ENCODE data around the gene DNAH12.
"Not testable (repeated sequence)": the region's sequence is repeated elsewhere in the genome, so short reads cannot be mapped to it uniquely, and the experiment has no call there.

The DNAH12 gene

DNA sequence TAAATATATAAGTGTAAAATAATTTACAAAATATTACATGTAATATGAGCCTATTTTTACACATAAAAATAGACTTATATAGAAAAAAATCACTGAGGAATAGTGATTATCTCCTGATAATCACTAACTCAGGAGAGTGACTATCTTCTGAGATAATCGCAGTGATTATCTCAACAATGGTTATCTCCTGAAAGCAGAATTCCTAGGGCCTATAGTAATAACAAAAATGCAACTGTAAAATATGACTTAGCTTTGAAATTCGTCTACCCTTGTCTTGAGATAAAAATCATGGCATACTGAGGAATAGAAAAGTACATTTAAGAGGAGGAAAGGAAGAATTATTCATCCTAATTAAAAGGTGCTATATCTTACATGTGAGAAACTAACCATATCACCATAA lies 134.7 kb downstream of the DNAH12 start:
- DNase-seq = no peak

DNA sequence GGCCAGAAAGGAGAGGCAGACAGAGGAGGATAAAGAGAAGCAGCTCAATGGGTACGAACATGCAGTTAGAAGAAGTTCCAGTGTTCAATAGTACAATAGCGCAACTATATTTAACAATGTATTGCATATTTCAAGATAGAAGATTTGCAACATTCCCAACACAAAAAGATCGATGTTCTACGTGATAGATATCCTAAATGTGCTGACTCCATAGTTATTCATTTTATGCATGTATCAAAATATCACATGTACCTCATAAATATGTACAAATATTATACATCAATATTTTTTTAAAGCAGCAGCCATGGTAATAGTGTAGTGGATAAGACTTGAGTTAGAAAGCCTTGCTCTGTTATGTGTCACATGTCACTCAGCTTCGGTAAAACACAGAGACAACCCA lies 141.5 kb downstream of the DNAH12 start:
- DNase-seq = no peak

DNA sequence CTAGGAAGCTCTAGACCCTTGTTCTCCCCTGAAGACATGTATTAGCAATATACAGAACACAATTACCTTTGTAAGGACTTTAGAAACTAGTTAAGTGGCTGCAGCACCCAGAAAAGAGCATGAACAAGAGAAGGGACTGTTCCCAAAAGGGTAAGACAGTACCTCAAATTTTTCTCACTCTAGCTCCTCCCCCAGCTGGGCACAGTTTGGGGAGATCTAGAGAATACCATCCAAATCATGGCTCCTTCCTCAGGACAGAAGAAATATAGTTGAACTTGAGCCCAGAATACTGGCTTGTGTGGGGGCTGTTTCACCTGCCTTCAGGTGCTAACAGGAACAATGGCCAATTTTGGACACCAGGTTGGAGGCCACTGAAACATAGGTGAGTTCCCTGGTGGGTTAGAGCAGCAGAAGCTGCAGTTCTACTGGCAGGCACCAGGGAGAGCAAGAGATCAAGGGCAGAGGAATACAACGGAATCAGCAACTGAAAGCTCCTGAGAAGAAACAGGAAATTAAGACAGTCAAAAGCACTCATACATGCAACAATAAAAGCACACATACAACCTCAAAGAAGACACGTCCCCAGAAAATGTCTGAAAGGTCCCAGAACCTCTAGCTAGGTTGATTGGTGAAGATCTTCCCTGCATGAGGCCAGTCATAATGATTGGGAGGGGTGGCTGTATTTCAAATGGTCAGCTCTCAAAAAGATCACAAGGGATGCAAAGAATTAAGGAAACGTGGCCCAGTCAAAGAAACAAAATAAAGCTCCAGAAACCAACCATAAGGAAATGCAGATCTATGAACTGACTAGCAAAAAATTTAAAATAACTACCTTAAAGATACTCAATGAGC lies 146.7 kb downstream of the DNAH12 start:
- peak; percentile 45 for DNase-seq

DNA sequence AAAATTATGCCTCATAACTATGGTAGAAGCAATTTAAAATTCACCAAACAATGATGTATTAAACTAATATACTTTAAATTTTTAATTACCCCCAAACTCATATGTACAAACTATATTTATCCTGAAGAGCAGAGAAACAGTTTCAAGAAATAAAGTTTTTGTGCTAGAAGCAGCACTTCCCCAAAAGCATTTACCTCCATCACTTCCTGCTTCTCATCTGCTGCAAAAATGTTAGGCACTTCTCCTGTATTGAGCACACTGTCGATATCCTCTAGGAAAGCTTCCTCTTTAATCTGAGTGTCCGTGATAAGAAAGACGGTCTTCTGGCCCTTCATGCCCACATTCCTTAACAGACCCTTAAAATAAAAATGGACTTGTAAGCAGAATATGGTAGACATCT lies 150.2 kb downstream of the DNAH12 start:
- no peak for DNase-seq

DNA sequence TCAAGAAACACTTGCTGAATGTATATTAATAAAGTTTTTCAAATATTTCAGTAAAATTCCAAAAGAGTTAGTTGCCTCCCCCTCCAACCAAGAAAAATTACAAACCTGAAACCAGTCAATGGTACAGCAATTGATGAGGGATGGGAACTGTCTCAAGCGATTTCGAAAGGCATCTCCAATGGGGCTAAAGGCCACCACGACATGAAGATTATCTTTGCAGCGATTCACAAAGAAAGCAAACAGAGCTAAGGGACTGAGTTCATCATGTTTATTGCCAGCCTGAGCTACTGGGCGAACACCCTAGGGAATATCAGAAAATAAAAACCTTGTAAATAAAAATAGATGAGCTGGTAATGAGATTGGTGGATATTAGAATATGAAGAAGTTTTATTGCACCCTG lies 152.4 kb downstream of the DNAH12 start:
- DNase-seq = no peak

DNA sequence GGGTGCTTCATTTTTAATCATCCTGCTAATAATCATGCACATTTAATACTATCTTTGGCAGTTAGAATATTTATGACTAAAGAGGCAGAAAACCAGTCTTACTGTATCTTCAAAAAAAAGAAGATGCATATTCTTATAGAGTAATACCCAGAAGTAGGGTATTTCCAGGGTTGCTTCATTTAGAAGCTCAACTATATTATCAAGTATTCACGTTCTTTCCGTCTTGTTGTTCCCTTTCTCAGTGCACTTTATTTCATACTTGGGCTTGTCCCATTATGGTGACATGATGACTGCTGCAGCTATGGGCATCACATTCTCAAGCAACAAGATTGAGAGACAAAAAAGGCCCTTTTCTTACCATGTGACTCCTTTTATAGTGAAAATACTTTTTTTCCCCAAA lies 154.9 kb downstream of the DNAH12 start:
- no peak for DNase-seq

DNA sequence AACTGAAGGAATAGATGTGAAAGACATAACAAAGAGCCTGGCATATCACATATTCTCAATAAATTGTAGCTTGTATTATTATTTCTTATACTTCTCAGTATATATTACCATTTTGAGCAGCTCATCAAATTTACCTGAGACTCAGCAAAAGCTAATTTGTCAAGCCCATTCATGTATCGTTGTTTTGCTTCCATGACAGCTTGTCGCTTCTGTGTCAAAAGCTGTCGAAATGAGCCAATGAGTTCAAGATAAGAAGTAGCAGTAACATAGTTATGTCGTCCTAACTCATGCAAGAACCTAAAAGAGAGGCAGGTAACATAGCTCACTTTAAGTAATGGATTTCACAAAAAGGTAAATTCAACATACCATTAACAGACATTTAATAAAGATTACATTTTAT lies 157.8 kb downstream of the DNAH12 start:
- no peak for DNase-seq

DNA sequence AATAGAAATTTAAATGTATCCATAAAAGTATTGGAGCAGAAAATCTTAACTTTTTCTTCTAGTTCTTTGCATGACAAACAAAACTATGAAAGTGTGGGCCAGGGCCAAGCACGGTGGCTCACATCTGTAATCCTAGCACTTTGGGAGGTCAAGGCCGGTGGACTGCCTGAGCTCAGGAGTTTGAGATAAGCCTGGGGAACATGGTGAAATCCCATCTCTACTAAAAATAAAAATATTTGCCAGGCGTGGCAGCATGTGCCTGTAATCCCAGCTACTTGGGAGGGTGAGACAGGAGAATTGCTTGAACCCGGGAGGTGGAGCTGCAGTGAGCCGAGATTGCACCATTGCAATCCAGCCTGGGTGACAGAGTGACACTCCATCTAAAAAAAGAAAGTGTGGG lies 158.6 kb downstream of the DNAH12 start:
- no peak for DNase-seq

DNA sequence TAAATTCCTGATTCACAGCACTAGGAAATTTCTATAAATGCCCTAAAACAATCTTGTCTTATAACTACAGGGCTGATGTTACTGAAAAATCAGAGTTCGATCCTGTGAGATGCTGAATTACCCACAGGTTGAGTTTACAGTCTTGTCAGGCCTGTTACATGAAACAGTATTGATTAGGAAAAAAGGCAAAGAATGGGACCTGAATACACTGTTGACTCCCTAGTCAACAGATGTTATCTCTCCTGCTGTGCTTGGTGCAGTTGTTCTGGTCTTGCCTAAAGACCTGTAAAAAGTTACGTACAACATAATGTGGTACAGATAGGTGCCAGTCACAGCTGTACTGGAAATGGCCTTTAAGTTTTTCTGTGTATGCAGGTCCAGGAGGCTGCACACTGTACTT lies 160.3 kb downstream of the DNAH12 start:
- DNase-seq = no peak

DNA sequence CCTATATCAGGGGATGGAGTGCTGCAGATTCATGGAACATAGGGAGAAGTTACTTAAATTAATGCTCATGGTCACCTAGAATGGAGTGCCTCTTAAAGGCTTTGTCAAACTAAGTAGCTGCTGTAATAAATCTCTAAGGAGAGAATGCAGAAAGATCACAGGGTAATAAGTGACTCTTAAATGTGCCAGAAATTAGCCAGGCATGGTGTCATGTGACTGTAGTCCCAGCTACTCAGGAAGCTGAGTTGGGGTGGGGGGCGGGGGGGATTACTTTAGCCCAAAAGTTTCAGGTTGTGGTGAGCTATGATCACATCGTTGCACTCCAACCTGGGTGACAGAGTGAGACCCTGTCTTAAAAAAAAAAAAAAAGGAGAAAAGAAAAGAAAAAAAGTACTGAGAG lies 160.7 kb downstream of the DNAH12 start:
- no peak for DNase-seq

DNA sequence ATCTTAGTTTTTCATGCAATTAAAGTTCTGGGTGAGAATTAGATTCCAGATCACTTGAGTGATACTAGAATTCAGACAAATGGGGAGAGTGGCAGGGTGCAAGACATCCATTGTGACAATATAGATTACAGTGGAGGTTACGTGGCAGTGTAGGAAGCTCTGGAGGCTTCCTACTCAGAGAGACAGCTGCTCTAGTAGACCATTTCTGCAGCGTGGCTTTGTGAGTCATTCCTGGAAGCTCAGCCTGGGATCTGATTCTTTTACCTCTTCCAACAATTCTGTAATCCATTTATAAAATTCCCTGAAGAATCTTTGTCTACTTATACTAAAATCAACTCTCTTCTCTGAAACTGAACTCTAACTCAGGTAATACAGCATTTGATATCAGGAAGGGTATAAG lies 161.2 kb downstream of the DNAH12 start:
- no peak for DNase-seq

DNA sequence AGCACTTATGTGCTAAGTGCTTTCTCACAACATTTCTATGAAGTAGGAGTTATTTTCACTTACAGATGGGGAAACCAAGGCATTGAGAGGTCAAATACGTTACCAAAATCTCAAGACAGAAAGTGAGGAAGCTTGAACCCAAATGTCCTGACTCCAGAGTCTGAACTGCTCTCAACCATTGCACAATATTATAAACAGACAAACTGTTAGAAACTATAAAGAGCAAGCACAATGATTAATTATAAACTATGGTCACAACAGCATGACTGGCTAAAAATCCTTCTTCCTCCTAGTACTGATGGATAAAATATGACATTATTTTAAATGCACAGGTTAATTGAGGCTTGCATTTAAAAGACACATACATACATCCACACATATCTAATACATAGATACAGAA lies 173.8 kb downstream of the DNAH12 start:
- DNase-seq = no peak

DNA sequence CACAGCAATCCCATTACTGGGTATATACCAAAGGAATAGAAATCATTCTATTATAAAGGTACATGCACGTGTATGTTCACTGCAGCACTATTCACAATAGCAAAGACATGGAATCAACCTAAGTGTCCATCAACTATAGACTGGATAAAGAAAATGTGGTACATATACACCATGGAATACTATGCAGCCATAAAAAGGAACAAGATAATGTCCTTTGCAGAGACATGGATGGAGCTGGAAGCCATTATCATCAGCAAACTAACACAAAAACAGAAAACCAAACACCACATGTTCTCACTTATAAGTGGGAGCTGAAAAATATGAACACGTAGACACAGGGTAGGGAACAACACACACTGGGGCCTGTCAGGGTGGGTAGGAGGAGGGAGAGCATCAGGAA lies 179.1 kb downstream of the DNAH12 start:
- not testable (repeated sequence) for DNase-seq

DNA sequence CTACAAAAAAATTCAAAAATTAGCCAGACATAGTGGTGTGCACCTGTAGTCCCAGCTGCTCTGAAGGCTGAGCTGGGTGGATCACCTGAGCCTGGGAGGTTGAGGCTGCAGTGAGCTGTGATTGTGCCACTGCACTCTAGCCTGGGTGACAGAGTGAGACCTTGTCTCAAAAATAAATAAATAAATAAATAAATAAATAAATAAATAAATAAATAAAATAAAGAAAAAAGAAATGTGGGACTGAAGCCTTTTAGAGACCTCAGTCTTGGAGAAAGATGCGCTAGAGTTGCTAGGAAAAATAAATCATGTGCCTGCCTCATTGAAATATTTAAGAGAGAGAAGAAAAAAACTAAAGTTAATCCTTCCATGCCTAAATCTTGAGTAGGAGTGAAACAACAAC lies 187.9 kb downstream of the DNAH12 start:
- not testable (repeated sequence) for DNase-seq

DNA sequence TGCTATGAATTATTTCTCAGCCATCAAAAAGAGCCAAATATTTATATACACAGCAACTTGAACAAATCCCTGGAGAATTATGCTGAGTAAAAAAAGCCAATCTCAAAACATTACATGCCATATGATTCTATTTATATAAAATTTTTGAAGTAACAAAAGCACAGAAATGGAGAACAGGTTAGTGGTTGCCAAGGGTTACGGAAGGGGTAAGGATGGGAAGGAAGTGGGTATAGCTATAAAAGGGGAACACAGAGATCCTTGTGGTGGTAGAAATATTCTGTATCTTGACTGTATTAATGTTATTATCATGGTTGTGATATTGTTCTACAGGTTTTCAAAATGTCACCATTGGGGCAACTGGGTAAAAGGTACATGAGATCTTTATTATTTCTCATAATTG lies 189.4 kb downstream of the DNAH12 start:
- DNase-seq = no peak

DNA sequence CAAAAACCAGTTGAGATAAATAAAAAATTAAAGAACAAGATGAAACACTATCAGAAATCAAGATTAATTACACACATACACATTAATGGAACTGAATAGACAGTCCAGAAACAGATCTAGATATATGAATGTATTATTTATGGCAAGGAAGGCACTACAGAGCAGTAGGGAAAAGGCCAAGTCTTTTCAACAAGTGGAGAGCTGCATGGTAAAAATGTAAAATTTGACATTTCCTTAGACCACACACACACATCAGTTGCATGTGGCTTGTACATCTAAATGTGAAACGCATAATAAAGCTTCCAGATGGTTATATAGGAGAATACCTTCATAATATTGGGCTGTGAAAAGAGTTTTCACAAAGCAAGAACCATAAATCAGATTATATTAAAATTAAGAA lies 193.9 kb downstream of the DNAH12 start:
- DNase-seq = no peak

DNA sequence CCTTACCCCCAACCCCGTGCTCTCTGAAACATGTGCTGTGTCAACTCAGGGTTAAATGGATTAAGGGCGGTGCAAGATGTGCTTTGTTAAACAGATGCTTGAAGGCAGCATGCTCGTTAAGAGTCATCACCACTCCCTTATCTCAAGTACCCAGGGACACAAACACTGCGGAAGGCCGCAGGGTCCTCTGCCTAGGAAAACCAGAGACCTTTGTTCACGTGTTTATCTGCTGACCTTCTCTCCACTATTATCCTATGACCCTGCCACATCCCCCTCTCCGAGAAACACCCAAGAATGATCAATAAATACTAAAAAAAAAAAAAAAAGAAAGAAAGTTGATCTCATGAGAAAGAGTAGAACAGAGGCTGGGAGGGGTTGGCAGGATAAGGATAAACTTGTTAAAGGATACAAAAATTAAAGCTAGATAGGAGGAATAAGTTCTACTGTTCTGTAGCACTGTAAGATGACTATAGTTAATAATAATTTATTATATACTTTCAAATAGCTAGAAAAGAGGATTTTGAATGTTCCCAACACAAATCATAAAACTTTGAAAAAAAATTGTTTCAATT lies 205.0 kb downstream of the DNAH12 start:
- not testable (repeated sequence) for DNase-seq

DNA sequence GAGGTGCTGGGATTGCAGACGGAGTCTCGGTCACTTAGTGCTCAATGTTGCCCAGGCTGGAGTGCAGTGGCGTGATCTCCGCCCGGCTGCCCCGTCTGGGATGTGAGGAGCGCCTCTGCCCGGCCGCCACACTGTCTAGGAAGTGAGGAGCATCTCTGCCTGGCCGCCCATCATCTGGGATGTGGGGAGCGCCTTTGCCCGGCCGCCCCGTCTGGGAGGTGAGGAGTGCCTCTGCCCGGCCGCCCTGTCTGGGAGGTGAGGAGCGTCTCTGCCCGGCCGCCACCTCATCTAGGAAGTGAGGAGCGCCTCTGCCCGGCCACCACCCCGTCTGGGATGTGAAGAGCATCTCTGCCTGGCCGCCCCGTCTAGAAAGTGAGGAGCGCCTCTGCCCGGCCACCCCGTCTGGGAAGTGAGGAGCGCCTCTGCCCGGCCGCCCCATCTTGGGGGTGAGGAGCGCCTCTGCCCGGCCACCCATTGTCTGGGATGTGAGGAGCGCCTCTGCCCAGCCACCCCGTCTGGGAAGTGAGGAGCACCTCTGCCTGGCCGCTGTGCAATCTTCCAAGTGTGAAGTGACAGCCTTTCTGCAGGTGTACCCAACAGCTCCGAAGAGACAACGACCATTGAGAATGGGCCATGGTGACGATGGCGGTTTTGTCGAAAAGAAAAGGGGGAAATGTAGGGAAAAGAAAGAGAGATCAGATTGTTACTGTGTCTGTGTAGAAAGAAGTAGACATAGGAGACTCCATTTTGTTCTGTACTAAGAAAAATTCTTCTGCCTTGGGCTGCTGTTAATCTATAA lies 205.7 kb downstream of the DNAH12 start:
- DNase-seq = not testable (repeated sequence)

DNA sequence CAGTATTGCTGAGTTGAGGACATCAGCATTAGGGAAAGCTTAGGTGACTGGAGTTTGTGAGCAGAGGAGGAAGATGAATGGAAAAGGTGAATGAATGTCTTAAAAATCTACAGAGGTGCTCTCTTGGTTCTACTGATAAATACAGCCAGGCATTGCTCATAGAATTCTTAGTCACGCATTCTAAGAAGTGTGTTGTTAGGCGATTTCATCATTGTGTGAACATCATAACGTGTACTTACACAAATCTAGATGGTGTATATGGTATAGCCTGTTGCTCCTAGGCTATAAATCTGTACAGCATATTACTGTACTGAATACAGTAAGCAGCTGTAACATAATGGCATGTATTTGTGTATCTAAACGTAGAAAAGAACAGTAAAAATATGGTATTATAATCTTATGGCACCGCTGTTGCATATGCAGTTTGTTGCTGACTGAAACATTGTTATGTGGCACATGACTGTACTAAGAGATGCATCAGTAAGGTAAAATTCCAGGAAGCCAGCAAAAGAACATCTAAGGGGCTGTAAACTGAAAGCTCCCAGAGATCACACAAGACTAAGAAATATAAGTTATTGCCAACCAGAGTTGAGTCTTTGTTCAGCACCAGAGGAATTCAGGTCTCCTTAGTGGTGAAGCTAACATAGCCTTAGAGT lies 208.7 kb downstream of the DNAH12 start:
- DNase-seq = no peak

DNA sequence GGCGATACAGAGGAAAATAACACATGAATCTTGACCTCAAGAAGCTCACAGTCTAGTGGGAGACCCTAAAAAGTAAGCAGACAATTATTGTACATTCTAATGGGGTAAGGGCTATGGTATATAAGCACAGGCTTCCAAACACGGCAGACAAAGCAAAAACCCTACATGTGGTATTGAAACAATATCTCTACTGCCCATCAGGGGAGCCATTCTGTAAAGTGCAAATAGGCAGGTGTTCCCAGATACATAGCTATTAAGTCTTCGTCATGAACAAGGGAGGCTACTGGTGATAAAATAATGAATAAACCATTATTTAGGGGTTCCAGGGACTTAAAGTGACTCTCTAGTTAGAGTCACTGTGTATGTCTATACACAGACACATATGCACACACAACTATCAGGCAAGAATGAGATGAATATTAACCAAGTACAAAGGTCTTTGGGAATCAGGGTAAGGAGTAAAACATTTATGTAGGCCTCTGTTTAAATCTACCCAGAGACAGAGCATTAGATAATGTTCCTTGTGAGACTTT lies 213.0 kb downstream of the DNAH12 start:
- DNase-seq = no peak

DNA sequence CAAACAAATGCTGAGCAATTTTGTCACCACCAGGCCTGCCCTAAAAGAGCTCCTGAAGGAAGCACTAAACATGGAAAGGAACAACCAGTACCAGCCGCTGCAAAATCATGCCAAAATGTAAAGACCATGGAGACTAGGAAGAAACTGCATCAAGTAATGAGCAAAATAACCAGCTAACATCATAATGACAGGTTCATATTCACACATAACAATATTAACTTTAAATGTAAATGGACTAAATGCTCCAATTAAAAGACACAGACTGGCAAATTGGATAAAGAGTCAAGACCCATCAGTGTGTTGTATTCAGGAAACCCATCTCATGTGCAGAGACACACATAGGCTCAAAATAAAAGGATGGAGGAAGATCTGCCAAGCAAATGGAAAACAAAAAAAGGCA lies 217.6 kb downstream of the DNAH12 start:
- DNase-seq = not testable (repeated sequence)

DNA sequence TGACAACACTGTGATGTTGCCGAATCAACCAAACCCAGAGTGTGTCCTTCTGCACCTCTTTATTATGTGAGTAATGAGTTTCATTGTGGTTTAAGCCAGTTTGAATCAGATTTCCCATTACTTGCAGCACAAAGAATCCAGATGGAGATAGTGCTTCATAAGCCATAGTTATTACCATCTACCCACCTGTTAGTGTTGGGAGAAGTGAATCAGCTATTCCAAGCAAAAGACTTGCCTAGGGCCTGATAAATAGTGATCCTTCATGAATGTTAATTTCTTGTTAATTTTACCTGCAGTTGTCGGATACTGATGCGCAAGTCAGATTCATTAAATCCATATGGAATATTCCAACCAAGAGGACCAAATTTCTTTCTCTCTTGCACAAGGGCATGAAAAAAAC lies 229.9 kb downstream of the DNAH12 start:
- no peak for DNase-seq

DNA sequence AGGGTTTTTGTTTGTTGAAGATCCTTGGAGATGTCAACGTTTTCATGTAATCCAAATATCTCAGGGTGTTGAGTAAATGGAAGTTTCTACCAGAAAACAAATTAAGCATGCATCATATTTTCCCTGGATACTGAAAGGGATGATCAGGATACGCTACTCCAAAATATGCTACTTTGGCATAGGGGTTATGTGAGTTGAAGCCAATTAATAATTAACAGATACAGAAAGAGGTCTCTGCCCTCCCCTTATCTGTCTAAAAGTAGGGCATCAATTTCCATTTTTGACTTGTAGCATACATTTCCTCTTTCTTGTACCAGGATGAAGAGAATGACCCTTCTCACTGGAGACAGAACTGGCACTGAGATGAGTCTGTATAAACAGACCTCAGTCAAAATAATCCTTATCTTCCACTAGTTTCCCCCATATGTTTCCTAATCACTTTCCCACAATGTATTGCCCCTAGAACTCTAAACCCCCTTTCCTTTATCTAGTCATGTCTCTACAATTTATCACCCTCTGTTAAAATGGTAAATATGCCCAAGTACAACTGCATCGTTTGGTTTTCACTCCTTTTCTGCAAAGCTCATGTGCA lies 234.3 kb downstream of the DNAH12 start:
- DNase-seq = no peak
